Erythroblast (primary cell): Measurements from ENCODE around the gene TPK1.

Source experiments
- GATA1 ChIP-seq: IDR thresholded peaks from 2 replicates; pipeline ENCODE4 v1.6.1; 2011; ENCODE audit warnings: low read depth, mild to moderate bottlenecking, control low read depth, low read length, moderate library complexity
- POLR2A ChIP-seq: IDR thresholded peaks from 2 replicates; pipeline ENCODE4 v1.6.1; 2011; ENCODE audit warnings: mild to moderate bottlenecking, low read length

DNA sequence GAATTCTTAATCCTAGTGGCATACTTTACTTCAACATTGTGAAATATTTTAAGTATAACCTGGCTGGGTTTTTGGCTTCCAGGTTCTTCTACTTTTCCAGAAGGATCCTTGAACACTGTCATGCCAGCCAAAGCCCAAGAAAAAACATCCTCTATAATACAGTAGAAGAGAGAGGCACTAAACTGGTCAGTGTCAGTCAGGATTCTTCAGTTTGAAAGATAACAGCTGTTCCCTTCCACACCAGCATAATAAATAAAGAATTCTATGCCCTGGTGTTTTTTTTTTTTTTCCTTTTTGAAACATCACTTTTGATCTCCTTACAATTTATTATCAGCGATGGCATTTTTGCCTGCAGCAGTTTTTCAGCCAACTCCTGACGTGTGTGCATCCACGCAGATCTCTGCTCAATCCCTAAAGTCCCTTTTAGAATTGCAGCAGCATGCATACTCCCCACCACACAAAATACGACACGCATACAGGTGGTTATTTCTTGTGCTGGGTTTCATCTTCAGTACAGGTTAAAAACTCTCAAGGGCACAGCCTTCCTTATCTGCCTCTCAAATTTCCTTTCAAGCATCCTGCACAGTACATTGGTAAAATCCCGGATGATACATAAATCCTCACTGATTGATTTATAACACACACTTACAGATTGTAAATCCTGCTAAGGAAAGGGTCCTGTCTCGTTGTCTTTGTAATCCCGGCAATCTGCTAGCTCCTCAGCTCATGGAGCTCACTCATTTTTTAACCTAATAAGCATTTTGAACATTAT is 100.2 kb downstream of the TPK1 start:
- no peak for TF ChIP-seq POLR2A
- no peak for TF ChIP-seq GATA1
